T-helper 17 cell (primary cell): ENCODE results near the gene TXNDC17. TPM values are rescaled to one million over a fixed set of nuclear protein-coding genes. Genes with fewer than 3 reads are reported as not detected.

Experiments
- ATAC-seq: fragments of 150-1000 bp; cut with Tn5 transposase; 2 replicates; pipeline ENCODE4 v1.10.0; 2021; ENCODE audit warnings: mild to moderate bottlenecking, moderate library complexity
- DNase-seq, 3 donors: peaks; one replicate each; pipeline versions ENCODE4 v3.0.0 to v3.0.0-alpha.2; 2020 to 2021
- H3K9me3 ChIP-seq: one replicate; pipeline ENCODE4 v1.7.0; 2013; ENCODE audit warnings: low read length, mild to moderate bottlenecking; ENCODE audit not compliant: control insufficient read depth, poor library complexity, severe bottlenecking
- H3K27ac Mint-ChIP-seq: one replicate; pipeline ENCODE4 v1.8.0; 2022; ENCODE audit warnings: mild to moderate bottlenecking, moderate library complexity, mixed read lengths
- H3K27me3 Mint-ChIP-seq: one replicate; pipeline ENCODE4 v1.8.0; 2022; ENCODE audit warnings: mixed read lengths
- H3K36me3 Mint-ChIP-seq: one replicate; pipeline ENCODE4 v1.8.0; 2022; ENCODE audit warnings: low read depth, mixed read lengths
- H3K4me1 Mint-ChIP-seq: one replicate; pipeline ENCODE4 v1.8.0; 2022; ENCODE audit warnings: mild to moderate bottlenecking, mixed read lengths
- H3K4me3 Mint-ChIP-seq: one replicate; pipeline ENCODE4 v1.8.0; 2022; ENCODE audit warnings: mild to moderate bottlenecking, moderate library complexity, mixed read lengths
- total RNA-seq, 4 donors: library from RNA in 2 of 4; stranded (reverse) in 2 of 4; gene quantifications; one replicate each; pipeline ENCODE4 v1.2.3 and lab custom pipeline; 2022 to 2026

Gene TXNDC17
- total RNA-seq, 2 donors from 2014 or later, result 10.8 to 16.9 TPM

- H3K4me3 Mint-ChIP-seq, result no peak overlapping the region
- ATAC-seq (no peak), DNase-seq (no peak)
- H3K4me1 Mint-ChIP-seq, result peaks cover 12% of the 10 kb centered on the region
- H3K36me3 Mint-ChIP-seq, result peaks cover 2% of the 10 kb centered on the region
- H3K9me3 ChIP-seq, result no peaks in the 10 kb centered on the region
- no peak overlapping the region for H3K27ac Mint-ChIP-seq
- no peaks in the 10 kb centered on the region for H3K27me3 Mint-ChIP-seq
Observed at GRCh38 chr17:6670999-6671398, 30.1 kb downstream of the TXNDC17 start.

GRCh38 chr17:6671431-6671830 is 30.6 kb downstream of the TXNDC17 start:
- no peak overlapping the region for H3K4me3 Mint-ChIP-seq
- H3K9me3 ChIP-seq, result no peaks in the 10 kb centered on the region
- no peak overlapping the region for H3K27ac Mint-ChIP-seq
- peaks cover 2% of the 10 kb centered on the region for H3K36me3 Mint-ChIP-seq
- ATAC-seq, result no peak
- peaks cover 12% of the 10 kb centered on the region for H3K4me1 Mint-ChIP-seq
- H3K27me3 Mint-ChIP-seq, result no peaks in the 10 kb centered on the region
- DNase-seq, result no peak

- ATAC-seq (no peak), DNase-seq (no peak)
- Mint-ChIP-seq H3K4me1 (peaks cover 14% of the 10 kb centered on the region), H3K27me3 (peaks cover 17% of the 10 kb centered on the region), H3K27ac (no peak overlapping the region), H3K36me3 (peaks cover 2% of the 10 kb centered on the region), H3K4me3 (no peak overlapping the region)
- no peaks in the 10 kb centered on the region for H3K9me3 ChIP-seq
Observed at GRCh38 chr17:6674586-6674985, 33.7 kb downstream of the TXNDC17 start.

GRCh38 chr17:6675201-6675825 is 34.5 kb downstream of the TXNDC17 start:
- H3K4me3 Mint-ChIP-seq, result no peak overlapping the region
- peaks cover 11% of the 10 kb centered on the region for H3K4me1 Mint-ChIP-seq
- no peak for ATAC-seq
- H3K27me3 Mint-ChIP-seq, result peaks cover 17% of the 10 kb centered on the region
- peak overlapping the region; percentile 16 for H3K27ac Mint-ChIP-seq
- no peaks in the 10 kb centered on the region for H3K36me3 Mint-ChIP-seq
- H3K9me3 ChIP-seq, result no peaks in the 10 kb centered on the region
- DNase-seq, result no peak

- no peak overlapping the region for H3K4me3 Mint-ChIP-seq
- peaks cover 15% of the 10 kb centered on the region for H3K4me1 Mint-ChIP-seq
- H3K27ac Mint-ChIP-seq, result no peak overlapping the region
- H3K9me3 ChIP-seq, result no peaks in the 10 kb centered on the region
- no peak for DNase-seq
- no peak for ATAC-seq
- H3K36me3 Mint-ChIP-seq, result no peaks in the 10 kb centered on the region
- H3K27me3 Mint-ChIP-seq, result peaks cover 24% of the 10 kb centered on the region
Observed at GRCh38 chr17:6676802-6677157, 35.9 kb downstream of the TXNDC17 start.

DNA sequence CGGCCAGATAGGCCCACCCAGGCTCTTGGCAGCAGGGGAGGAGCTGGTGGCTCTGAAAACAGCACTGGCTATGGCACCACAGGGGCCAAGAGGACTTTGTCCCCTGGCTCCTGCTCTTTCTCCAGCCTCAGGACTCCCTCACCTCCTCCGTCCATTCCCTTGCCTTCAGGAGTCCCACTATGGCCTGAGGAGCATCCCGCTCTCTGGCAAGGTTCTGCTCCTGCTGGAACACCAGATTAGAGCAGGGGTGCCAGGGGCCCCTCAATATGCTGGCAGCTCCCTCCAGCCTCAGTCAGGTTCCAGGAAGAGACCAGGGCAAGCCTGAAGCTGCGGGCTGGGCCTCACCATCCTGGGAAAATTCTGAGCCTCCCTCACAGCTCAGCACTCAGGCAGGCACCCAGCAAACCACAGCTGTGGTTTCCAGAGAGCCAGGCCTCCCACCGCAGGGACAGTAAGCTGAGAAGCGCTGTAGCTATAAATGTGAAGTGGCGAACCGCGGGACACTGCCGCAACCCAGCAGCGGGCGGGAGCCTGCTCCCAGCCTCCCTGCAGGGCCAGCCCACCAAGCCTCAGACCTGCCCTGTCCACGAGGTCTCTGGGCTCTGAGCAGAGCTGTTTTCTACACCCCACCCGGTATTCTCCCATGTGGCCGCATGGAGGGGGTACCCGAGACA is 36.4 kb downstream of the TXNDC17 start:
- Mint-ChIP-seq H3K4me1 (peaks cover 15% of the 10 kb centered on the region), H3K4me3 (no peak overlapping the region), H3K36me3 (no peaks in the 10 kb centered on the region), H3K27ac (no peak overlapping the region), H3K27me3 (peaks cover 24% of the 10 kb centered on the region)
- ATAC-seq (peak; percentile 40), DNase-seq (no peak)
- H3K9me3 ChIP-seq, result no peaks in the 10 kb centered on the region

- ATAC-seq (no peak), DNase-seq (no peak)
- Mint-ChIP-seq H3K27ac (peak overlapping the region; percentile 83), H3K27me3 (peaks cover 24% of the 10 kb centered on the region), H3K4me3 (no peak overlapping the region), H3K36me3 (no peaks in the 10 kb centered on the region), H3K4me1 (peaks cover 15% of the 10 kb centered on the region)
- no peaks in the 10 kb centered on the region for H3K9me3 ChIP-seq
Observed at GRCh38 chr17:6677946-6678345, 37.1 kb downstream of the TXNDC17 start.

GRCh38 chr17:6679241-6679640 is 38.4 kb downstream of the TXNDC17 start:
- ATAC-seq, result no peak
- Mint-ChIP-seq H3K36me3 (peaks cover under 1% of the 10 kb centered on the region), H3K4me3 (no peak overlapping the region), H3K27me3 (peaks cover 27% of the 10 kb centered on the region), H3K27ac (no peak overlapping the region), H3K4me1 (peaks cover 15% of the 10 kb centered on the region)
- H3K9me3 ChIP-seq, result no peaks in the 10 kb centered on the region
- DNase-seq, result no peak

DNA sequence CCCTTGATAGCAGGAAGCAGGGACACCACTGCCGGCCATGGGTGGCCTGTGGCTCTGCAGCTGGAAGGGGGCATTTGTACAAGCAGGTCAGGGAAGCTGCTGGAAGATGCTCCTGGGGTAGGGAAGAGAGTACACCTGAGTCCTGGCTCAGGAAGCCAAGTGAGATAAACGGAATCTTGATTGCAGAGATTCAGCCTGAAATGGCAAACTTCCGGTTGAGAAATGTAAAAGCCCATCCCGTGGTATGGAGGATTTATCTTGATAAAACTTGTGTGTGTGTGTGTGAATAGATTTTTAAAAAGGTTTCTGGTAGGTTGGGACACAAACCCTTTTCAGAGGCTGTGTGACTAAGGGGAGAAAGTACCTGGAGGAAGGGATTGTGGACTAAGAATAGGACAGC is 40.3 kb downstream of the TXNDC17 start:
- no peak overlapping the region for H3K4me3 Mint-ChIP-seq
- peaks cover 2% of the 10 kb centered on the region for H3K36me3 Mint-ChIP-seq
- H3K27me3 Mint-ChIP-seq, result peaks cover 43% of the 10 kb centered on the region
- ATAC-seq, result no peak
- no peak overlapping the region for H3K27ac Mint-ChIP-seq
- DNase-seq, result no peak
- no peaks in the 10 kb centered on the region for H3K9me3 ChIP-seq
- H3K4me1 Mint-ChIP-seq, result peaks cover 12% of the 10 kb centered on the region

DNA sequence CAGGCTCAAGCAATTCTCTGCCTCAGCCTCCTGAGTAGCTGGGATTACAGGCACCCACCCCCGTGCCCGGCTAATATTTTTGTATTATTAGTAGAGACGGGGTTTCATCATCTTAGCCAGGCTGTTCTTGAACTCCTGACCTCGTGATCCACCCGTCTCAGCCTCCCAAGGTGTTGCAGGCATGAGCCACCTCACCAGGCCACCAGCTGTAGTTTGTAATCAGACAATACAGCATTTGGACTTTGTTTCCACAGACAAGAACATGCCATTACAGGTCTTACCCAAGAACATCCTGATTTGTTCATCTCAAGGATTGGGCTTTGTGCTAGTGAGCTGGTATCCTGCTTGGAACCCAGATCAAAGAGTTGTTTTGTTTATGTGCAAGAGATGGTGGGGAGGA is 40.8 kb downstream of the TXNDC17 start:
- Mint-ChIP-seq H3K4me1 (peaks cover 12% of the 10 kb centered on the region), H3K4me3 (no peak overlapping the region), H3K27ac (no peak overlapping the region), H3K27me3 (peaks cover 47% of the 10 kb centered on the region), H3K36me3 (peaks cover 2% of the 10 kb centered on the region)
- DNase-seq (no peak), ATAC-seq (no peak)
- H3K9me3 ChIP-seq, result no peaks in the 10 kb centered on the region

- Mint-ChIP-seq H3K27me3 (peaks cover 54% of the 10 kb centered on the region), H3K27ac (no peak overlapping the region), H3K4me3 (no peak overlapping the region), H3K36me3 (peaks cover 6% of the 10 kb centered on the region), H3K4me1 (peaks cover 15% of the 10 kb centered on the region)
- DNase-seq (no peak), ATAC-seq (no peak)
- H3K9me3 ChIP-seq, result no peaks in the 10 kb centered on the region
Observed at GRCh38 chr17:6682339-6682738, 41.5 kb downstream of the TXNDC17 start.

- peaks cover 11% of the 10 kb centered on the region for H3K4me1 Mint-ChIP-seq
- no peak for ATAC-seq
- no peaks in the 10 kb centered on the region for H3K9me3 ChIP-seq
- H3K36me3 Mint-ChIP-seq, result peaks cover 6% of the 10 kb centered on the region
- H3K27ac Mint-ChIP-seq, result no peak overlapping the region
- H3K27me3 Mint-ChIP-seq, result peaks cover 56% of the 10 kb centered on the region
- no peak overlapping the region for H3K4me3 Mint-ChIP-seq
- no peak for DNase-seq
Observed at GRCh38 chr17:6683081-6683684, 42.3 kb downstream of the TXNDC17 start.

GRCh38 chr17:6683730-6684459 is 43.0 kb downstream of the TXNDC17 start:
- peaks cover 50% of the 10 kb centered on the region for H3K27me3 Mint-ChIP-seq
- H3K9me3 ChIP-seq, result no peaks in the 10 kb centered on the region
- ATAC-seq, result no peak
- no peak overlapping the region for H3K27ac Mint-ChIP-seq
- peaks cover 7% of the 10 kb centered on the region for H3K4me1 Mint-ChIP-seq
- H3K4me3 Mint-ChIP-seq, result no peak overlapping the region
- peaks cover 6% of the 10 kb centered on the region for H3K36me3 Mint-ChIP-seq
- no peak for DNase-seq
